Activated CD4-positive, alpha-beta T cell treated with anti-CD3 and anti-CD28 coated beads for 48 hours (primary cell): ENCODE data around the gene ARL16.
A peak's percentile ranks its signal among the peaks of the same experiment; 100 is the strongest.

Source experiments
- DNase-seq: peaks from one replicate; pipeline ENCODE4 v3.0.0-alpha.2; 2020

Gene ARL16

GRCh38 chr17:81712468-81713003 lies 28.9 kb upstream of the ARL16 start:
- peak; percentile 47 for DNase-seq

- DNase-seq, result peak; percentile 89
These were observed 28.3 kb upstream of the ARL16 start, which contains the start of gene SLC25A10 for GRCh38 chr17:81711814-81712467. Gene SLC25A10 (plus strand): TSS chr17:81712284. CDS start chr17:81712427, 143 bp downstream.

GRCh38 chr17:81710514-81711308 lies 27.1 kb upstream of the ARL16 start:
- DNase-seq, result no peak

- DNase-seq, result no peak
These were observed 25.2 kb upstream of the ARL16 start for GRCh38 chr17:81708739-81709185.

GRCh38 chr17:81707725-81708646 lies 24.4 kb upstream of the ARL16 start:
- no peak for DNase-seq

- DNase-seq, result no peak
These were observed 23.4 kb upstream of the ARL16 start for GRCh38 chr17:81706757-81707624.

GRCh38 chr17:81706232-81706611 lies 22.6 kb upstream of the ARL16 start:
- DNase-seq, result no peak

GRCh38 chr17:81705518-81706231 lies 22.1 kb upstream of the ARL16 start:
- DNase-seq, result no peak

- peak; percentile 40 for DNase-seq
These were observed 20.4 kb upstream of the ARL16 start for GRCh38 chr17:81703747-81704654.

GRCh38 chr17:81702934-81703746 lies 19.5 kb upstream of the ARL16 start, which contains the start of gene MRPL12:
Gene MRPL12 (plus strand): TSS chr17:81703367. CDS start chr17:81703502, 135 bp downstream.
- DNase-seq, result peak; percentile 94

- peak; percentile 41 for DNase-seq
These were observed 17.9 kb upstream of the ARL16 start for GRCh38 chr17:81701288-81702071.

GRCh38 chr17:81700353-81701287 lies 17.0 kb upstream of the ARL16 start:
- DNase-seq, result no peak

- DNase-seq, result no peak
These were observed 13.9 kb upstream of the ARL16 start for GRCh38 chr17:81697261-81698044.

GRCh38 chr17:81696218-81696941 lies 12.8 kb upstream of the ARL16 start:
- DNase-seq, result no peak

GRCh38 chr17:81695801-81696200 lies 12.2 kb upstream of the ARL16 start:
- DNase-seq, result no peak
